Right kidney (tissue), 9 donors: ENCODE measurements around the gene NDUFA11.

Experiments
- DNase-seq: peaks from one replicate; pipeline ENCODE4 v3.0.0-alpha.2; 2016
- long read RNA-seq, 8 donors: transcript quantifications; one replicate each; lab custom pipeline, GENCODE V29; 2026

The NDUFA11 gene
- long read RNA-seq, donor 1, transcript NDUFA11-205 (3 exons, 2,154 nt): minor isoform, 13 of 509 reads
- long read RNA-seq, donor 1, transcript NDUFA11-206 (5 exons, 657 nt): minor isoform, 16 of 509 reads
- long read RNA-seq, donor 1, transcript NDUFA11-204 (2 exons, 403 nt): minor isoform, 11 of 509 reads
- long read RNA-seq, donor 1, transcript NDUFA11-201 (4 exons, 539 nt): major isoform, 428 of 509 reads
- long read RNA-seq, donor 1, partial matches to known transcripts: 41 of 509 reads
- long read RNA-seq, donor 1, other reads (novel, unspliced or antisense): 0 of 509 reads
- long read RNA-seq, donor 2, transcript NDUFA11-201 (4 exons, 539 nt): major isoform, 214 of 232 reads
- long read RNA-seq, donor 2, transcript NDUFA11-204 (2 exons, 403 nt): minor isoform, 8 of 232 reads
- long read RNA-seq, donor 2, partial matches to known transcripts: 5 of 232 reads
- long read RNA-seq, donor 2, other reads (novel, unspliced or antisense): 0 of 232 reads
- long read RNA-seq, donor 3, transcript NDUFA11-201 (4 exons, 539 nt): major isoform, 121 of 137 reads
- long read RNA-seq, donor 3, partial matches to known transcripts: 6 of 137 reads
- long read RNA-seq, donor 3, other reads (novel, unspliced or antisense): 0 of 137 reads
- long read RNA-seq, donor 4, transcript NDUFA11-204 (2 exons, 403 nt): minor isoform, 6 of 240 reads
- long read RNA-seq, donor 4, transcript NDUFA11-206 (5 exons, 657 nt): minor isoform, 6 of 240 reads
- long read RNA-seq, donor 4, transcript NDUFA11-205 (3 exons, 2,154 nt): minor isoform, 11 of 240 reads
- long read RNA-seq, donor 4, transcript NDUFA11-201 (4 exons, 539 nt): major isoform, 217 of 240 reads
- long read RNA-seq, donor 4, partial matches to known transcripts: 0 of 240 reads
- long read RNA-seq, donor 4, other reads (novel, unspliced or antisense): 0 of 240 reads
- long read RNA-seq, donor 5, transcript NDUFA11-201 (4 exons, 539 nt): major isoform, 293 of 326 reads
- long read RNA-seq, donor 5, transcript NDUFA11-205 (3 exons, 2,154 nt): minor isoform, 6 of 326 reads
- long read RNA-seq, donor 5, transcript NDUFA11-204 (2 exons, 403 nt): minor isoform, 7 of 326 reads
- long read RNA-seq, donor 5, partial matches to known transcripts: 16 of 326 reads
- long read RNA-seq, donor 5, other reads (novel, unspliced or antisense): 0 of 326 reads
- long read RNA-seq, donor 6, transcript NDUFA11-205 (3 exons, 2,154 nt): minor isoform, 11 of 312 reads
- long read RNA-seq, donor 6, transcript NDUFA11-204 (2 exons, 403 nt): minor isoform, 10 of 312 reads
- long read RNA-seq, donor 6, transcript NDUFA11-206 (5 exons, 657 nt): minor isoform, 8 of 312 reads
- long read RNA-seq, donor 6, transcript NDUFA11-201 (4 exons, 539 nt): major isoform, 283 of 312 reads
- long read RNA-seq, donor 6, partial matches to known transcripts: 0 of 312 reads
- long read RNA-seq, donor 6, other reads (novel, unspliced or antisense): 0 of 312 reads
- long read RNA-seq, donor 7: 0 reads
- long read RNA-seq, donor 8, transcript NDUFA11-205 (3 exons, 2,154 nt): minor isoform, 12 of 261 reads
- long read RNA-seq, donor 8, transcript NDUFA11-201 (4 exons, 539 nt): major isoform, 222 of 261 reads
- long read RNA-seq, donor 8, transcript NDUFA11-204 (2 exons, 403 nt): minor isoform, 14 of 261 reads
- long read RNA-seq, donor 8, partial matches to known transcripts: 10 of 261 reads
- long read RNA-seq, donor 8, other reads (novel, unspliced or antisense): 0 of 261 reads

- peak; percentile 98 for DNase-seq
Observed at GRCh38 chr19:5903624-5904351, at the start of gene NDUFA11. NDUFA11 (minus strand) TSS chr19:5903790; CDS start chr19:5903708, 82 bp downstream.

- no peak for DNase-seq
Observed at GRCh38 chr19:5953030-5953589, 49.5 kb upstream of the NDUFA11 start.

GRCh38 chr19:5952193-5953029, 48.8 kb upstream of the NDUFA11 start:
- DNase-seq: no peak

GRCh38 chr19:5951338-5951861, 47.8 kb upstream of the NDUFA11 start:
- DNase-seq: peak; percentile 68

- no peak for DNase-seq
Observed at GRCh38 chr19:5950741-5951140, 47.2 kb upstream of the NDUFA11 start.

GRCh38 chr19:5949792-5950305, 46.3 kb upstream of the NDUFA11 start:
- no peak for DNase-seq

GRCh38 chr19:5948752-5949564, 45.4 kb upstream of the NDUFA11 start:
- DNase-seq: no peak

GRCh38 chr19:5947435-5947834, 43.8 kb upstream of the NDUFA11 start:
- no peak for DNase-seq

GRCh38 chr19:5943623-5944022, 40.0 kb upstream of the NDUFA11 start:
- no peak for DNase-seq

GRCh38 chr19:5943045-5943444, 39.5 kb upstream of the NDUFA11 start:
- DNase-seq: no peak

GRCh38 chr19:5941673-5942072, 38.1 kb upstream of the NDUFA11 start:
- no peak for DNase-seq

GRCh38 chr19:5940260-5941208, 36.9 kb upstream of the NDUFA11 start:
- DNase-seq: no peak

- DNase-seq: no peak
Observed at GRCh38 chr19:5937550-5937949, 34.0 kb upstream of the NDUFA11 start.

- DNase-seq: no peak
Observed at GRCh38 chr19:5936292-5936592, 32.7 kb upstream of the NDUFA11 start.

GRCh38 chr19:5935473-5936291, 32.1 kb upstream of the NDUFA11 start:
- peak; percentile 75 for DNase-seq
